K562 (cell line): ENCODE measurements around the gene GAS2L1. TPM values are rescaled to one million over a fixed set of nuclear protein-coding genes. Genes with fewer than 3 reads are reported as not detected.

Experiments used
- ATAC-seq: fragments of 200-7000 bp; cut with Tn5 transposase; 3 replicates; pipeline ENCODE4 v1.9.1; 2020; ENCODE audit warnings: moderate library complexity
- BruUV-seq: library from RNA; stranded (reverse); fragments of 400-500 nt; replicated peaks from 2 replicates; lab custom pipeline; 2021; lab: Mats Ljungman, UMichigan
- CTCF ChIA-PET: fragments of 300-600 bp; formaldehyde crosslinking; extraction: SDS; loops from one replicate; lab custom pipeline; 2021; ENCODE audit warnings: low intra/inter-chr PET ratio; lab: Yijun Ruan, JAX
- POLR2A ChIA-PET: fragments of 300-600, 350-650 bp; sonication (Branson Sonifier 250); formaldehyde crosslinking; extraction: SDS; loops from one replicate; lab custom pipeline; 2021; ENCODE audit warnings: antibody characterized with exemption, inconsistent platforms; lab: Yijun Ruan, JAX
- DNase-seq, 4 experiments: peaks; one replicate each; pipeline versions ENCODE4 v3.0.0 to v3.0.0-alpha.2; 2011 to 2018; ENCODE audit warnings: low spot score in 3 of 4, mixed read lengths in 3 of 4; ENCODE audit errors: extremely low read depth in 1 of 4
- FAIRE-seq: peaks from 2 replicates; lab custom pipeline; 2011; peaks lifted over from hg19 to GRCh38; lab: Jason Lieb, UNC
- H2AFZ ChIP-seq: 2 replicates; pipeline ENCODE4 v1.6.0; 2011; ENCODE audit warnings: low read depth, low read length, control low read depth, inconsistent platforms
- H3K27ac ChIP-seq: fragments of 200-600 bp; 3 replicates; pipeline ENCODE4 v1.8.0; 2011; ENCODE audit warnings: low read depth, mild to moderate bottlenecking, control low read depth, inconsistent platforms, low read length, moderate library complexity, mixed read lengths; ENCODE audit errors: extremely low read depth
- H3K27me3 ChIP-seq, 2 experiments: fragments of 300-600 bp in 1 of 2; 2 replicates in 1 of 2; 3 replicates in 1 of 2; pipeline versions ENCODE4 v1.6.0 to v1.8.0; 2011; ENCODE audit warnings: inconsistent platforms in 2 of 2, low read length in 2 of 2, mild to moderate bottlenecking in 1 of 2, mixed read lengths in 1 of 2, moderate library complexity in 1 of 2; ENCODE audit not compliant: control insufficient read depth in 2 of 2, insufficient read depth in 2 of 2
- H3K36me3 ChIP-seq: fragments of 300-600 bp; 3 replicates; pipeline ENCODE4 v1.8.0; 2011; ENCODE audit warnings: mild to moderate bottlenecking, low read length, inconsistent platforms; ENCODE audit not compliant: control insufficient read depth, insufficient read depth
- H3K4me1 ChIP-seq, 2 experiments: fragments of 200-600 bp in 1 of 2; replicated peaks in 1 of 2; 2 replicates in 1 of 2; 3 replicates in 1 of 2; pipeline versions ENCODE4 v1.5.1 to v1.8.0; 2011; ENCODE audit warnings: inconsistent platforms in 2 of 2, low read length in 2 of 2, mild to moderate bottlenecking in 1 of 2, mixed read lengths in 1 of 2, moderate library complexity in 1 of 2; ENCODE audit not compliant: control insufficient read depth in 2 of 2, insufficient read depth in 2 of 2
- H3K4me2 ChIP-seq: 2 replicates; pipeline ENCODE4 v1.6.1; 2011; ENCODE audit warnings: low read length, control low read depth, inconsistent platforms, mixed read lengths; ENCODE audit not compliant: insufficient read depth
- H3K4me3 ChIP-seq: fragments of 200-600 bp; sonication (generic), shearing (Covaris generic); 2 replicates; pipeline ENCODE4 v1.5.1; 2016; ENCODE audit warnings: control low read depth, inconsistent platforms
- H3K79me2 ChIP-seq: fragments of 200-600 bp; 3 replicates; pipeline ENCODE4 v1.8.0; 2011; ENCODE audit warnings: low read length, inconsistent platforms; ENCODE audit not compliant: control insufficient read depth, insufficient read depth
- H3K9ac ChIP-seq, 2 experiments: 2 replicates each; pipeline versions ENCODE4 v1.6.0 to v1.6.1; 2011; ENCODE audit warnings: low read depth in 2 of 2, low read length in 2 of 2, control low read depth in 1 of 2, inconsistent platforms in 1 of 2, mild to moderate bottlenecking in 1 of 2, mixed read lengths in 1 of 2; ENCODE audit not compliant: insufficient read depth in 1 of 2
- H3K9me1 ChIP-seq: one replicate; pipeline ENCODE4 v1.6.0; 2011; ENCODE audit warnings: inconsistent platforms, mild to moderate bottlenecking, low read length, moderate library complexity; ENCODE audit not compliant: control insufficient read depth, insufficient read depth
- H3K9me3 ChIP-seq: replicated peaks from 2 replicates; pipeline ENCODE4 v1.5.1; 2011; ENCODE audit warnings: low read depth, low read length, inconsistent platforms; ENCODE audit not compliant: control insufficient read depth, insufficient read depth
- H4K20me1 ChIP-seq: replicated peaks from 2 replicates; pipeline ENCODE4 v1.6.1; 2011; ENCODE audit warnings: low read length, inconsistent platforms, mixed read lengths; ENCODE audit not compliant: control insufficient read depth, insufficient read depth
- ARID1B ChIP-seq: fragments of 450-650 bp; IDR thresholded peaks from 2 replicates; pipeline ENCODE4 v1.6.1; 2016; ENCODE audit warnings: antibody characterized with exemption, mild to moderate bottlenecking, inconsistent platforms
- CREB5 ChIP-seq: fragments of 250-450 bp; sonication (Bioruptor Pico); IDR thresholded peaks from 2 replicates; pipeline ENCODE4 v1.5.0; 2020; ENCODE audit warnings: mild to moderate bottlenecking
- KDM5B ChIP-seq: fragments of 200-600 bp; sonication (generic); IDR thresholded peaks from 2 replicates; pipeline ENCODE4 v1.6.1; 2012; ENCODE audit warnings: low read depth, mild to moderate bottlenecking, moderate library complexity, low read length, control low read depth, inconsistent platforms; ENCODE audit not compliant: insufficient replicate concordance
- LCOR ChIP-seq: sonication (generic); formaldehyde crosslinking; IDR thresholded peaks from 2 replicates; pipeline ENCODE4 v1.8.0; 2022; ENCODE audit warnings: mild to moderate bottlenecking, missing genetic modification reagents
- POU5F1 ChIP-seq: fragments of 150-350 bp; IDR thresholded peaks from 2 replicates; pipeline ENCODE4 v1.6.1; 2014; ENCODE audit warnings: borderline replicate concordance, low read length, low read depth, mild to moderate bottlenecking; ENCODE audit not compliant: partially characterized antibody
- RBBP5 ChIP-seq: fragments of 200-600 bp; sonication (generic); IDR thresholded peaks from 2 replicates; pipeline ENCODE4 v1.6.1; 2012; ENCODE audit warnings: borderline replicate concordance, mild to moderate bottlenecking, low read length, control low read depth, inconsistent platforms; ENCODE audit not compliant: insufficient read depth, poor library complexity, severe bottlenecking
- YBX1 ChIP-seq: fragments of 450-650 bp; IDR thresholded peaks from 2 replicates; pipeline ENCODE4 v1.7.1; 2016; ENCODE audit warnings: mild to moderate bottlenecking
- ZBTB17 ChIP-seq: fragments of 450-650 bp; formaldehyde crosslinking; IDR thresholded peaks from 2 replicates; pipeline ENCODE4 v1.4.0; 2020; ENCODE audit warnings: mild to moderate bottlenecking
- ZFX ChIP-seq: sonication (generic); formaldehyde crosslinking; IDR thresholded peaks from 2 replicates; pipeline ENCODE4 v1.8.0; 2022; ENCODE audit warnings: mild to moderate bottlenecking, missing genetic modification reagents, moderate library complexity
- ZNF699 ChIP-seq: fragments of 250-450 bp; sonication (Bioruptor Pico); IDR thresholded peaks from 2 replicates; pipeline ENCODE4 v1.8.0; 2021; ENCODE audit warnings: mild to moderate bottlenecking, moderate library complexity; ENCODE audit not compliant: insufficient replicate concordance
- WGBS: fragments of 100-300 bp; shearing (Covaris generic); methylation state at CpG from one replicate; pipeline ENCODE4 v1.1.6; 2016; ENCODE audit warnings: low coverage, mixed read lengths; ENCODE audit not compliant: insufficient coverage; ENCODE audit errors: missing lambda C conversion rate; 5-methylcytosine and 5-hydroxymethylcytosine counted together
- in situ Hi-C: fragments of 300-500 bp; cut with MboI; formaldehyde crosslinking; loops from 4 replicates; pipeline ENCODE4 v1.15.0; 2018; ENCODE audit warnings: inconsistent platforms, mixed read lengths
- intact Hi-C: fragments of 100-400 bp; cut with micrococcal nuclease; formaldehyde crosslinking; loops from 2 replicates; pipeline ENCODE4 v1.14.2; 2022
- polyA plus RNA-seq, 8 experiments: library from polyadenylated mRNA; depleted of rRNA in 4 of 8; stranded (reverse) in 5 of 8; unstranded in 3 of 8; fragments of >200 nt; fragmentation: Nextera tagmentation in 2 of 8; fragmentation: Illumina TruSeq in 1 of 8; extraction: Ambion mirVana in 2 of 8; extraction: Trizol in 1 of 8; gene quantifications; 2 replicates each; pipeline versions ENCODE4 v1.2.1 to v1.2.3, GENCODE V29; 2011 to 2014; ENCODE audit warnings: inconsistent platforms in 1 of 8, missing spikeins in 1 of 8
- total RNA-seq, 7 experiments: library from RNA; depleted of rRNA in 6 of 7; stranded (reverse); fragments of >200 nt in 6 of 7; fragmentation: Illumina TruSeq in 2 of 7; extraction: Trizol in 2 of 7; gene quantifications; 2 replicates each; pipeline versions ENCODE4 v1.2.1 to v1.2.3, GENCODE V29; 2011 to 2021; ENCODE audit warnings: low replicate concordance in 1 of 7
- TF ChIP-seq, protein P1 (sequence below): sonication (generic); formaldehyde crosslinking; IDR thresholded peaks from 2 replicates; pipeline ENCODE4 v1.8.0; 2022; ENCODE audit warnings: mild to moderate bottlenecking, missing genetic modification reagents

Gene GAS2L1
- total and polyA plus RNA-seq, 9 of the 15 experiments (the other 6 are each of a cell fraction or from before 2014, with no cell fraction given): 0.56 to 19.7 (median 3.2) TPM

DNA sequence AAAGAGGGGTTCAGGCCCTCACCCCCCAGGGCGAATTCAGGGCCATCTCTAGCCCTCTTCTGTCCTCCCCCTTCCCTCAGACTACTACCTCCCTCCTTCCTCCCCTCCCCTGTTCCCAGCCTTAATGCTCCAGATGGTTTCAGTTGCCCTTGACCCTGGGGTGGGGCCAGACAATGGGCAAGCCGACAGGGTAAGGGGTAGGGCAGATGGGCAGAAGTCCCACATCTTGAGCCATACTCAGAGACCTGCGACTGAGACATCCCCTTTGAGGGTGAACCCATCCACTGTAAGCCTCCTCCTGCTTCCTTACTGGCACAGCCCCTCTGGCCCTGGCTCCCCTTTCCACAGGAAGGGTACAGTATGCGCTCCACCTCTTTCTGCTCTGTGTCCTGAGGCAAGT lies 40.5 kb upstream of the GAS2L1 start (continued):
- no peak for TF ChIP-seq LCOR (CRISPR knock-in tag)

DNA sequence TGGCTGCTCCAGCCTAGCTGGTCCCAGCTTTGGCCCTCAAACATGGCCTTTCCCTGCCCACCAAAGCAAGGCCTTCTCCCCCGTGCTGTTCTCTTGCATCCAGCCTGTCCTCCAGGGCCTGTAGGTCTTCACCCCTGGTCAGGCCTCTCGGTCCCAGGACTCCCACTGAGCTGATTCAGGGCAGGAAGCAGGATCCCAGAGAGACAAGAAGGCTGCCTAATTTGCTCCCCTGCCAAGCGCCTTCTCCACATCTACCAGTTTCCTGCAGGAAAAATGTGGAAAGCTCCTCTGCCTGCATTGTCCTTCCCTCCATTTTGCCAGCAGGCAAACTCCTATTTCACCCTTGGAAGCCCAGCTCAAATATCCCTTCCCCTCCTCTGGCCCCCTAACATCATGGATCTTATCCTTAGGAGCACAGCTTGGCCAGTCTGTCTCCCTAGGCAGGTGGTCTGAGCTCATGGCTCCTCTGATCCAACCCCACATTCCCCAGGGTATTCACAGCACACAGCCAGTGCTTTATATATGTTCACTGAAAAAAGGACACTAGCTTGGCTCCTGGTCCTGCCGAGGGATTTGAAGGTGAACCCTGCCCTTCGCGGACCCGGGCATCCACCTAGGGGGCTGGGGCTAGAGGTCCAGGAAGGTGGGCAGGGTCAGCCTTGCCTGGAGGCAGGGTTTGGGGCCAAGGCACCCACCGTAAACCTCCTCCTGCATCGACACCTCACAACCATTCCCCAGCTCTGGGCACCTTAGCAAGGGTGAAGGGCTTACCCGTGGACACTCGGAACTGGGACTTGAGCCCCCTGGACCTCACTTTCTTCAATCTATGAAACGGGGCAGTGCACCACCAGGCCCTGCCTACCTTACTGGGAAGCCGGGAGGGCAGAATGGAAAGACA lies 39.6 kb upstream of the GAS2L1 start:
- peak; percentile 19 for FAIRE-seq
- in situ Hi-C loops: no loop called here

More for the DNA sequence above, 39.6 kb upstream of the GAS2L1 start:
- peak overlapping the region; percentile 100 for H2AFZ ChIP-seq
- intact Hi-C loops: loop anchor here (10.0 kb wide), 1 partner anchor 382 kb away; the partner anchor contains the start of gene ZNRF3
- H3K79me2 ChIP-seq: peaks cover 63% of the 10 kb centered on the region
- H3K27me3 ChIP-seq: no peaks in the 10 kb centered on the region
- peak overlapping the region; percentile 100 for H3K9ac ChIP-seq
- H4K20me1 ChIP-seq: peaks cover 32% of the 10 kb centered on the region
- H3K9me3 ChIP-seq: no peaks in the 10 kb centered on the region
- peak overlapping the region; percentile 100 for H3K27ac ChIP-seq
- no TSS peak for BruUV-seq
- TF ChIP-seq, protein P1, sequence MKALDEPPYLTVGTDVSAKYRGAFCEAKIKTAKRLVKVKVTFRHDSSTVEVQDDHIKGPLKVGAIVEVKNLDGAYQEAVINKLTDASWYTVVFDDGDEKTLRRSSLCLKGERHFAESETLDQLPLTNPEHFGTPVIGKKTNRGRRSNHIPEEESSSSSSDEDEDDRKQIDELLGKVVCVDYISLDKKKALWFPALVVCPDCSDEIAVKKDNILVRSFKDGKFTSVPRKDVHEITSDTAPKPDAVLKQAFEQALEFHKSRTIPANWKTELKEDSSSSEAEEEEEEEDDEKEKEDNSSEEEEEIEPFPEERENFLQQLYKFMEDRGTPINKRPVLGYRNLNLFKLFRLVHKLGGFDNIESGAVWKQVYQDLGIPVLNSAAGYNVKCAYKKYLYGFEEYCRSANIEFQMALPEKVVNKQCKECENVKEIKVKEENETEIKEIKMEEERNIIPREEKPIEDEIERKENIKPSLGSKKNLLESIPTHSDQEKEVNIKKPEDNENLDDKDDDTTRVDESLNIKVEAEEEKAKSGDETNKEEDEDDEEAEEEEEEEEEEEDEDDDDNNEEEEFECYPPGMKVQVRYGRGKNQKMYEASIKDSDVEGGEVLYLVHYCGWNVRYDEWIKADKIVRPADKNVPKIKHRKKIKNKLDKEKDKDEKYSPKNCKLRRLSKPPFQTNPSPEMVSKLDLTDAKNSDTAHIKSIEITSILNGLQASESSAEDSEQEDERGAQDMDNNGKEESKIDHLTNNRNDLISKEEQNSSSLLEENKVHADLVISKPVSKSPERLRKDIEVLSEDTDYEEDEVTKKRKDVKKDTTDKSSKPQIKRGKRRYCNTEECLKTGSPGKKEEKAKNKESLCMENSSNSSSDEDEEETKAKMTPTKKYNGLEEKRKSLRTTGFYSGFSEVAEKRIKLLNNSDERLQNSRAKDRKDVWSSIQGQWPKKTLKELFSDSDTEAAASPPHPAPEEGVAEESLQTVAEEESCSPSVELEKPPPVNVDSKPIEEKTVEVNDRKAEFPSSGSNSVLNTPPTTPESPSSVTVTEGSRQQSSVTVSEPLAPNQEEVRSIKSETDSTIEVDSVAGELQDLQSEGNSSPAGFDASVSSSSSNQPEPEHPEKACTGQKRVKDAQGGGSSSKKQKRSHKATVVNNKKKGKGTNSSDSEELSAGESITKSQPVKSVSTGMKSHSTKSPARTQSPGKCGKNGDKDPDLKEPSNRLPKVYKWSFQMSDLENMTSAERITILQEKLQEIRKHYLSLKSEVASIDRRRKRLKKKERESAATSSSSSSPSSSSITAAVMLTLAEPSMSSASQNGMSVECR (CRISPR knock-in tag): no peak
- no peak for TF ChIP-seq POU5F1
- peak; percentile 15 for TF ChIP-seq KDM5B
- 0 out of 2 replicates have a peak, but pooled peaks have one; percentile 30 for TF ChIP-seq ZFX (CRISPR knock-in tag)
- no peak for TF ChIP-seq CREB5 (CRISPR knock-in tag)
- no peak for TF ChIP-seq ZNF699 (CRISPR knock-in tag)
- no peak for TF ChIP-seq YBX1
- no peak for TF ChIP-seq ARID1B
- peak; percentile 18 for TF ChIP-seq RBBP5
- no peak for TF ChIP-seq ZBTB17
- peak overlapping the region; percentile 91 for H3K4me3 ChIP-seq
- peak in 1 of 4 experiments; percentile 27 for DNase-seq
- ATAC-seq: peak; percentile 7; the same call in 2 of the 3 replicates
- peaks cover 60% of the 10 kb centered on the region for H3K36me3 ChIP-seq
- H3K4me2 ChIP-seq: peak overlapping the region; percentile 96
- peaks cover 24 to 28% of the 10 kb centered on the region in 2 experiments; a peak in 4 of 5 replicates for H3K4me1 ChIP-seq
- WGBS: 3% methylated on average over 9 of the region's 13 CpGs
- ChIA-PET POLR2A (interaction anchor here (0.6 to 2.9 kb wide), 12 partner anchors 8 to 1916 kb away, joined by 3 to 10 read pairs (median 3); partner anchors contain the start of gene XBP1), CTCF (no interaction called here)
- H3K9me1 ChIP-seq: peaks cover 3% of the 10 kb centered on the region
